H9 (cell line): ENCODE measurements around the gene TBXAS1. TPM values are rescaled to one million over a fixed set of nuclear protein-coding genes. Genes with fewer than 3 reads are reported as not detected.

Experiments
- DNase-seq: peaks from one replicate; pipeline ENCODE4 v3.0.0-alpha.2; 2017
- H2AFZ ChIP-seq: one replicate; pipeline ENCODE4 v1.6.1; 2013; ENCODE audit warnings: mild to moderate bottlenecking, low read length, control low read depth, moderate library complexity
- H2AK5ac ChIP-seq: 2 replicates; pipeline ENCODE4 v1.6.1; 2013; ENCODE audit warnings: low read length, control low read depth, mixed read lengths; ENCODE audit not compliant: insufficient read length
- H2BK120ac ChIP-seq: one replicate; pipeline ENCODE4 v1.6.1; 2013; ENCODE audit warnings: low read depth, mild to moderate bottlenecking, low read length, control low read depth, inconsistent platforms; ENCODE audit not compliant: poor library complexity, severe bottlenecking
- H2BK12ac ChIP-seq: 2 replicates; pipeline ENCODE4 v1.6.1; 2013; ENCODE audit warnings: low read length, control low read depth, mixed read lengths, low read depth; ENCODE audit not compliant: insufficient read length
- H2BK15ac ChIP-seq: 2 replicates; pipeline ENCODE4 v1.6.1; 2013; ENCODE audit warnings: low read depth, low read length, control low read depth
- H2BK20ac ChIP-seq: one replicate; pipeline ENCODE4 v1.6.1; 2013; ENCODE audit warnings: low read depth, mild to moderate bottlenecking, low read length, control low read depth, inconsistent platforms; ENCODE audit not compliant: poor library complexity, severe bottlenecking
- H2BK5ac ChIP-seq: 2 replicates; pipeline ENCODE4 v1.6.1; 2013; ENCODE audit warnings: low read length, control low read depth, mixed read lengths; ENCODE audit not compliant: insufficient read length
- H3K14ac ChIP-seq: 2 replicates; pipeline ENCODE4 v1.6.1; 2013; ENCODE audit warnings: low read length, control low read depth; ENCODE audit not compliant: insufficient read depth
- H3K18ac ChIP-seq: 2 replicates; pipeline ENCODE4 v1.6.1; 2013; ENCODE audit warnings: low read depth, mild to moderate bottlenecking, mixed read lengths, low read length, control low read depth; ENCODE audit not compliant: insufficient read length
- H3K23ac ChIP-seq: 2 replicates; pipeline ENCODE4 v1.6.1; 2013; ENCODE audit warnings: low read length, control low read depth, mixed read lengths, low read depth; ENCODE audit not compliant: insufficient read length
- H3K23me2 ChIP-seq: 2 replicates; pipeline ENCODE4 v1.6.1; 2013; ENCODE audit warnings: low read depth, mild to moderate bottlenecking, mixed read lengths, low read length, control low read depth; ENCODE audit not compliant: insufficient read length, poor library complexity, severe bottlenecking
- H3K27ac ChIP-seq: 2 replicates; pipeline ENCODE4 v1.5.1; 2013; ENCODE audit warnings: low read length, control low read depth, mixed read lengths, low read depth; ENCODE audit not compliant: insufficient read length
- H3K27me3 ChIP-seq: 2 replicates; pipeline ENCODE4 v1.6.1; 2013; ENCODE audit warnings: low read length, control low read depth, inconsistent platforms; ENCODE audit not compliant: insufficient read depth
- H3K4ac ChIP-seq: 2 replicates; pipeline ENCODE4 v1.6.1; 2013; ENCODE audit warnings: low read depth, mild to moderate bottlenecking, control low read depth, inconsistent platforms, low read length, moderate library complexity
- H3K4me1 ChIP-seq: 2 replicates; pipeline ENCODE4 v1.6.1; 2013; ENCODE audit warnings: low read length, control low read depth, inconsistent platforms; ENCODE audit not compliant: insufficient read depth
- H3K4me2 ChIP-seq: 2 replicates; pipeline ENCODE4 v1.6.1; 2013; ENCODE audit warnings: low read length, control low read depth, mixed read lengths; ENCODE audit not compliant: insufficient read length, insufficient read depth
- H3K56ac ChIP-seq: 2 replicates; pipeline ENCODE4 v1.6.1; 2013; ENCODE audit warnings: low read depth, mild to moderate bottlenecking, mixed read lengths, low read length, control low read depth; ENCODE audit not compliant: insufficient read length
- H3K79me1 ChIP-seq: 2 replicates; pipeline ENCODE4 v1.6.1; 2013; ENCODE audit warnings: low read depth, mild to moderate bottlenecking, moderate library complexity, low read length, control low read depth, inconsistent platforms; ENCODE audit not compliant: insufficient read depth, poor library complexity, severe bottlenecking
- H3K79me2 ChIP-seq: 2 replicates; pipeline ENCODE4 v1.6.1; 2013; ENCODE audit warnings: low read length, control low read depth, inconsistent platforms; ENCODE audit not compliant: insufficient read depth
- H3K9ac ChIP-seq: 2 replicates; pipeline ENCODE4 v1.6.1; 2013; ENCODE audit warnings: low read length, control low read depth, mixed read lengths; ENCODE audit not compliant: insufficient read length; ENCODE audit errors: extremely low read depth
- H3K9me3 ChIP-seq: one replicate; pipeline ENCODE4 v1.6.1; 2013; ENCODE audit warnings: low read depth, low read length, inconsistent platforms; ENCODE audit not compliant: control insufficient read depth
- H3T11ph ChIP-seq: one replicate; pipeline ENCODE4 v1.6.1; 2013; ENCODE audit warnings: mild to moderate bottlenecking, low read length, control low read depth, inconsistent platforms
- H4K20me1 ChIP-seq: one replicate; pipeline ENCODE4 v1.6.1; 2013; ENCODE audit not compliant: control insufficient read depth, insufficient read length, insufficient read depth
- H4K5ac ChIP-seq: 2 replicates; pipeline ENCODE4 v1.6.1; 2013; ENCODE audit warnings: low read depth, mild to moderate bottlenecking, mixed read lengths, low read length, control low read depth; ENCODE audit not compliant: insufficient read length
- H4K8ac ChIP-seq: replicated peaks from 2 replicates; pipeline ENCODE4 v1.6.1; 2013; ENCODE audit warnings: low read length, control low read depth, mixed read lengths, low read depth; ENCODE audit not compliant: insufficient read length
- H4K91ac ChIP-seq: 2 replicates; pipeline ENCODE4 v1.6.1; 2013; ENCODE audit warnings: low read depth, mild to moderate bottlenecking, moderate library complexity, mixed read lengths, low read length, control low read depth; ENCODE audit not compliant: insufficient read length
- H3K27ac Mint-ChIP-seq, 3 experiments: 2 replicates in 2 of 3; 3 replicates in 1 of 3; pipeline ENCODE4 v1.8.0; 2020 to 2021; ENCODE audit warnings: mixed read lengths in 3 of 3, mild to moderate bottlenecking in 1 of 3, moderate library complexity in 1 of 3
- H3K27me3 Mint-ChIP-seq: 2 replicates; pipeline ENCODE4 v1.8.0; 2021; ENCODE audit warnings: low read depth, mild to moderate bottlenecking, moderate library complexity, mixed read lengths
- H3K36me3 Mint-ChIP-seq, 3 experiments: 2 replicates in 2 of 3; 3 replicates in 1 of 3; pipeline ENCODE4 v1.8.0; 2020 to 2021; ENCODE audit warnings: low read depth in 3 of 3, mixed read lengths in 3 of 3; ENCODE audit not compliant: insufficient read depth in 1 of 3
- H3K4me1 Mint-ChIP-seq, 2 experiments: 2 replicates each; pipeline ENCODE4 v1.8.0; 2020; ENCODE audit warnings: mixed read lengths in 2 of 2
- H3K4me3 Mint-ChIP-seq, 2 experiments: 2 replicates in 1 of 2; 3 replicates in 1 of 2; pipeline ENCODE4 v1.8.0; 2020 to 2021; ENCODE audit warnings: mild to moderate bottlenecking in 2 of 2, mixed read lengths in 2 of 2, moderate library complexity in 1 of 2
- H3K9me3 Mint-ChIP-seq, 2 experiments: 2 replicates in 1 of 2; 3 replicates in 1 of 2; pipeline ENCODE4 v1.8.0; 2020; ENCODE audit warnings: mild to moderate bottlenecking in 2 of 2, mixed read lengths in 2 of 2, moderate library complexity in 1 of 2
- CTCF ChIP-seq: fragments of 200-600 bp; sonication (generic); conservative IDR thresholded peaks from 3 replicates; pipeline ENCODE4 v1.8.0; 2021; ENCODE audit warnings: antibody characterized with exemption, mild to moderate bottlenecking
- WGBS: extraction: QIAGEN DNeasy Blood & Tissue Kit; methylation state at CpG from one replicate; pipeline ENCODE4 v1.1.7; 2013; ENCODE audit warnings: missing lambda C conversion rate, low lambda C conversion rate, mixed read lengths; ENCODE audit not compliant: insufficient read length; ENCODE audit errors: extremely low coverage; 5-methylcytosine and 5-hydroxymethylcytosine counted together
- total RNA-seq: library from RNA; stranded (reverse); gene quantifications from 2 replicates; pipeline ENCODE4 v1.2.1, GENCODE V29; 2021

The TBXAS1 gene
- total RNA-seq, 1 experiment from 2014 or later = 0.39 TPM

GRCh38 chr7:139852482-139852845 lies 23.4 kb downstream of the TBXAS1 start:
- Mint-ChIP-seq H3K27ac (no peak overlapping the region), H3K27me3 (peaks cover under 1% of the 10 kb centered on the region; the same call in 1 of the 2 replicates), H3K9me3 (no peaks in the 10 kb centered on the region; a peak in 1 of 5 replicates), H3K4me1 (peaks cover 3 to 11% of the 10 kb centered on the region in 2 experiments; a peak in 3 of 4 replicates), H3K36me3 (no peaks in the 10 kb centered on the region), H3K4me3 (no peak overlapping the region)
- Histone ChIP-seq H3K4me2 (no peak overlapping the region), H3K27me3 (no peaks in the 10 kb centered on the region), H3K4ac (no peak overlapping the region), H3K79me1 (no peaks in the 10 kb centered on the region), H3K23me2 (no peaks in the 10 kb centered on the region), H3K9me3 (no peaks in the 10 kb centered on the region), H3K9ac (no peak overlapping the region), H2BK120ac (no peak overlapping the region), H2BK15ac (no peak overlapping the region), H2BK5ac (no peak overlapping the region), H3T11ph (no peak overlapping the region), H3K79me2 (no peaks in the 10 kb centered on the region), H4K20me1 (no peaks in the 10 kb centered on the region), H3K56ac (no peak overlapping the region), H3K14ac (no peak overlapping the region), H2AK5ac (no peak overlapping the region), H4K91ac (no peak overlapping the region), H3K23ac (no peak overlapping the region), H2BK20ac (no peak overlapping the region), H3K18ac (no peak overlapping the region), H4K5ac (no peak overlapping the region), H2BK12ac (no peak overlapping the region), H2AFZ (no peak overlapping the region), H3K27ac (no peak overlapping the region), H4K8ac (no peak overlapping the region), H3K4me1 (no peaks in the 10 kb centered on the region)
- no peak for DNase-seq
- no peak for TF ChIP-seq CTCF
- WGBS = no CpG with 5 or more reads among the region's 1 CpG
